IPS-NIHi7 (cell line): Measurements from ENCODE around the gene EPRS1.
"Not testable (repeated sequence)": the region's sequence is repeated elsewhere in the genome, so short reads cannot be mapped to it uniquely, and the experiment has no call there.

Experiments
- DNase-seq: peaks from one replicate; pipeline ENCODE4 v3.0.0; 2012; ENCODE audit warnings: mixed read lengths; ENCODE audit errors: extremely low spot score

The EPRS1 gene

GRCh38 chr1:220038640-220039039 lies 7.7 kb downstream of the EPRS1 start:
- no peak for DNase-seq

- not testable (repeated sequence) for DNase-seq
Measured at GRCh38 chr1:220037810-220038209, 8.5 kb downstream of the EPRS1 start.

GRCh38 chr1:220032911-220033310 lies 13.4 kb downstream of the EPRS1 start:
- no peak for DNase-seq

- DNase-seq: no peak
Measured at GRCh38 chr1:220031287-220031686, 15.0 kb downstream of the EPRS1 start.

- DNase-seq: no peak
Measured at GRCh38 chr1:220028346-220028895, 17.9 kb downstream of the EPRS1 start.

- DNase-seq: no peak
Measured at GRCh38 chr1:220019071-220019470, 27.2 kb downstream of the EPRS1 start.

GRCh38 chr1:220013497-220013896 lies 32.8 kb downstream of the EPRS1 start:
- DNase-seq: no peak

GRCh38 chr1:220012259-220012658 lies 34.0 kb downstream of the EPRS1 start:
- DNase-seq: no peak

GRCh38 chr1:220011620-220012019 lies 34.7 kb downstream of the EPRS1 start:
- no peak for DNase-seq

GRCh38 chr1:220007438-220007837 lies 38.9 kb downstream of the EPRS1 start:
- DNase-seq: no peak

GRCh38 chr1:220005489-220005888 lies 40.8 kb downstream of the EPRS1 start:
- no peak for DNase-seq

- DNase-seq: no peak
Measured at GRCh38 chr1:220003610-220004299, 42.5 kb downstream of the EPRS1 start.

GRCh38 chr1:220003015-220003414 lies 43.3 kb downstream of the EPRS1 start:
- DNase-seq: no peak

- no peak for DNase-seq
Measured at GRCh38 chr1:220001095-220001501, 45.2 kb downstream of the EPRS1 start.

GRCh38 chr1:219999821-220000220 lies 46.5 kb downstream of the EPRS1 start:
- DNase-seq: no peak
